T47D (cell line): ENCODE results near the gene FOXD4L5.
"Not testable (repeated sequence)": the region's sequence is repeated elsewhere in the genome, so short reads cannot be mapped to it uniquely, and the experiment has no call there.

ENCODE experiments used
- DNase-seq, 2 experiments: peaks; one replicate each; pipeline versions ENCODE4 v3.0.0 to v3.0.0-alpha.2; 2011 to 2012; ENCODE audit warnings: low read depth in 1 of 2, low spot score in 1 of 2
- in situ Hi-C: cut with HindIII; loops from 2 replicates; pipeline ENCODE4 v1.10.0; 2016; ENCODE audit warnings: low sequenced_read_pairs, low pct_unique_long_range_greater_than_20kb

FOXD4L5 gene

GRCh38 chr9:65285109-65285508 is at the start of gene FOXD4L5:
TSS of gene FOXD4L5 (minus strand) at chr9:65285209. CDS start at chr9:65284377, 832 bp downstream.
- DNase-seq, in situ Hi-C loops: not testable (repeated sequence)

- DNase-seq, in situ Hi-C loops: not testable (repeated sequence)
These were observed 1.1 kb downstream of the FOXD4L5 start for GRCh38 chr9:65283943-65284342.

- DNase-seq, in situ Hi-C loops: not testable (repeated sequence)
These were observed 2.0 kb downstream of the FOXD4L5 start for GRCh38 chr9:65282976-65283375.
